Measurements from ENCODE around the gene IER5L.
A peak's percentile ranks its signal among the peaks of the same experiment; 100 is the strongest.
"Not testable (repeated sequence)": the region's sequence is repeated elsewhere in the genome, so short reads cannot be mapped to it uniquely, and the experiment has no call there.

IER5L gene

DNA sequence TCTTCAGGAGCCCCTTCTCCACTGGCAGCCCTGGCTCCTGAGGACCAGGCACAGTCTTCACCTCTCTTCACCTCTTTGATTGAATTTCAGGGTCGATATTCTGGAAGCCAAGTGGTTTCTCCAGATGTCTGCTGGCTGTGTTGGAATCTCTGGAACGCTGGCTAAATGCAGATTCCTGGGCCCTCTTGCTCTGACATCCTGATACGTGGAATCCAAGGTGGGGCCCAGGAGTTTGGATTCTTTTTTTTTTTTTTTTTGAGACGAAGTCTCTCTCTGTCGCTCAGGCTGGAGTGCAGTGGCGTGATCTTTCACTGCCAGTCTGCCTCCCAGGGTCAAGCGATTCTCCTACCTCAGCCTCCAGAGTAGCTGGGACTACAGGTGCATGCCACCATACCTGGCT, 26.8 kb upstream of the IER5L start:
- DNase-seq = no peak

DNA sequence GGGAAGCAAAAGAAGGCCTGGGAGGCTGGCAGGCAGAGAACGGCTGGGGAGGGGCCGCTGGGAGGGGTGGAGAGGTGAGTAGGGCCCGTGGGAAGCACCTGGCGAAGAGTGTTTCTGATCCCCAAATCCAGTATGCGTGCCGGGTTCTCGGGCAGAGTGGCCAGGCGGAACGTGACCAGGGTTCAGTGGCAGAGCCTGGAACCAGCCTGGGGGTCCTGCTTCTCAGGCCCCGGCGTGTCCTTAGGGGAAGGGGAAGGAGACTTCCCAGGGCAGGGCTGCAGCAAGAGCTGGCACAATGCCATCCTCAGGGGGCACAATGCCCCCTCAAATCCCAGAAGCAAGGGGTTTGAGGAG, 25.5 kb upstream of the IER5L start:
- DNase-seq = no peak

DNA sequence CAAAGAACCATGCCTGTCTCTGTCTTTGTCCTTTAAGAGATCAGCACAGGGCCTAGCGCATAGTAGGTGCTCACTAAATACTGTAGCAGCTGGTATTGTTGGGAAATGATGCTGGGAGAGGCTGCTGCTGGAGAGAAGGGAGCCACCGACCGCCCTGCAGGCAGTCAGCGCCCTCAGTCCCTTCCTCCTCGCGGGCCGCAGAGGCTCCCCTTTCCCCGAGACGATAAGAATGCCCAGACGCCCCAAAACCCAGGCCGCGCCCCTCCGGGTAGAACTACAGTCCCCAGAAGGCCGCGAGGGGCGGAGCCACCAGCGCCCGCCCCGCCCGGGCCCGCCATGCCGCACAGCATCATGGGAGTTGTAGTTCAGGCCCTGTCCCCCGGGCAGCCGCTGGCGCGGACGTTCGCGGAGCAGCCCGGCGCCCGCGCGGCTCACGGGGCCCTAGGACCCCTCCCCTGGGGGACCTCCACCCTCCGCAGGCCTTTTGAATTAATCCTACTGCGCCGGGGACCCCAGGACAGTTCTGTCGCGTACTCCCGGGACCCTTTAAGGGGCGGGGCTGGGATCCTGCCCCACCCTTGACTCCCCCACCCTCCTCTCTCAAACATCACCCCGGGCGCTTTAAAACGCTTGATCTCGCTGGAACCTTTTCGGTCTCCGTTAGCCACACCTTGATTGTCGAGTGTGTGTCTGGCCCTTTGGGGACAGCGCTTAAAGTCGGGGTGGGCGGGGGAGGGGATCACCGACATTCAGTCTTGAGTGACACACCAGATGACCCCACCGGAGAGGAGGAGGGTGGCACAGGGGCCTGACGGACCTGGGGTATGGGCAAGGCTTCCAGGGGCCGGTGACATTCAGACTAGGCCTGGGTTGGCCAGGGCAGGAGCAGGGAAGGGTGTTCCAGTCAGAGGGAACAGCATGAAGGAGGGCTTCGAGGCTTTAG, 24.8 kb upstream of the IER5L start:
- peak; percentile 97 for DNase-seq

DNA sequence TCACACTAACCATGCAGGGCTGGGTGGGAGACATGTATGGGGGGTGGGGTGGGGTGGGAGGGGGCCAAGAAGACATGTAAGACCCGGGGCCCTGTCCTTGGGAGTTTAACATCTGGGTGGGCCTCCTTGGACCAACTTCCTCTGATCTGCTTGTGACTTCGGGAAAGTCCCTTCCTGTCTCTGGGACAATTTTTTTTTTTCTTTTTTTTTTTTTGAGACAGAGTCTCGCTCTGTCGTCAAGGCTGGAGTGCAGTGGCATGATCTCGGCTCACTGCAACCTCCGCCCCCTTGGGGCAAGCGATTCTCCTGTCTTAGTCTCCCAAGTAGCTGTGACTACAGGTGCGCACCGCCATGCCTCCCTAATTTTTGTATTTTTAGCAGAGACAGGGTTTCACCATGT, 23.8 kb upstream of the IER5L start:
- DNase-seq = no peak

DNA sequence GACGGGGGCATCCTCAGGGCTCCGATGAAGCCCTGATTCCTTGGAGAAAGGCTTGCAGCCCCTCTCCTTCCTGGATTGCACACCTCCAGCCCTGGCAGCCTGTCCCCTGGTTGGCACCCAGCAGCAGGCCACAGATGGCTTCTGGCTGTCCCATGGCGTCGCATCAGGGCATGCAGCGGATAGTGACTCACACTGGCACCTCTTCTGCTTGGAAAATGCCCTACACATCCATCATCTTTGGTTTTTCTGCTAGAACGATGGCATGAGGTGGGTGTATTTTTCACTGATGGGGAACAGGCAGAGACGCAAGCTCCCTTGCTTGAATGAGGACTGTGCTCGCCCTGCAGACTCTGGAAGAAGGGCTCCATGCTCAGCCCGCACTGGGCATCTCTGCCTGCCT, 23.2 kb upstream of the IER5L start:
- no peak for DNase-seq

DNA sequence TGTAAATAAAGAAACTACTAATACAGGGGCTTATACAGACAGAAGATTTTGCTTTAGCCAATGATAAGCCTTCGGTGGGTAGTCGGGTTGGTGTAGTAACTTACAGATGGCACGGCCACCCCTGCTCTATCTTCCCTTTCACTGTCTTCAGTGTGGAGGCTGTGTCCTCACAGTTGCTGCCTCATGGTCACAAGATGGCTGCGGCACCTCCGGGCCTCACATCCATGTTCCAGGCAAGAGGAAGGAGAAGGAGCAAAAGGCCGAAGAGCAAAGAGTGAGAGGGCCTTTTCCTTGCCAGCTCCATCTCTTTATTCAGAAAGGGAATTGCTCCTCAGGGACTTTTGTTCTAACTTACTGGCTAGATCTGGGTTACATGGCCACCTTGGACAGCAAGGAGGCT, 22.2 kb upstream of the IER5L start:
- no peak for DNase-seq

DNA sequence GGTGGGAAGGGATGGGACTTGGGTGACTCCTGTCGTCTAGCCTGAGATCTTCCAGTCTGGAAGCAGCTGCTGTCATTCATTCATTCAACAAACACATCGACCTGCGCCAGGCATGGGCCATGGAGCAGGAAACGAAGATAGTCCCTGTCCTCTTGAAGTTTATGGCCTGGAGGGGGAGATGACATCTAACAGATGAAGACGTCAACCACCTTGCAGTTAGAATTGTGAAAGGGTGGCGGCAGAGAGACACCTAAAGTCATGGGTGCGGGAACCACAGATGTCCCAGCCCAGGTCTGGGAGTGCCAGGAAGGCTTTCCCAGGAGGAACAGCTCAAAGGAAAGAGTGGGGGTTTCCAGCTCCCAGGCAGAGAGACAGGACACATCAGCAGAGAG, 21.0 kb upstream of the IER5L start:
- DNase-seq = no peak

DNA sequence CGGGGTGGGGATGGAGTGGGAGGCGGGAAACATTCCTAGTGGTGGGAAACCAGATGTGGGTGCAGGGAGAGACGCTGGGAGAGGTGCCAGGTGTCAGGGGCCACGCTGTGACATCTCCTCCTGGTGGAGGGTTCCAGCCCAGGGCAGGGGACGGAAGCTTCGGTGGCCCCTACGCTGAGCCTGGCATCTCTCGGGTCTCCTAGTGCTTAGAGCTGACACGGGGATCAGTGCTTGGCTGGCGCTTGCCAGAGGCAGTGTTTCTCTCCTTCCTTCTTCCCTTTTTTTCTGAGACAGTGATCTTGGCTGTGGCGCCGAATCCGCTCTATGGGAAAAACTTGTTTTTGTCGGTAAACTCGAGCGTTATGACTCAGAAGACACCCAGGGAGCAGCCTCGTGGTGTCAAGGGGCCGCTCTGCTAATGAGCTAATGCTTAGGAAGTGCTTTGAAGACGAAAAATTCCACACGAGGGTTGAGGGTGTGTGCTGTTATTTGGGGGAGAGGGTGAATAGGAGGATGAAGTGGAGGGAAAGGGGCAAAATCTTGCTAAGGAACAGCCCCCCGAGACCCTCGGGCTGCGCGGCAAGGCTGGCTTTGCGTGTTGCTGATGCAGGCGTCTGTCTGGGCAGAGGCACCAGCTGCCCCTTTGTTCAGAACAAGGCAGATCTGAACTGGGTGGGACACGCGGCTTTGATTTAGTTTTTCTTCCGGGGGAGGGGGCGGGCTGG, 20.4 kb upstream of the IER5L start:
- no peak for DNase-seq

DNA sequence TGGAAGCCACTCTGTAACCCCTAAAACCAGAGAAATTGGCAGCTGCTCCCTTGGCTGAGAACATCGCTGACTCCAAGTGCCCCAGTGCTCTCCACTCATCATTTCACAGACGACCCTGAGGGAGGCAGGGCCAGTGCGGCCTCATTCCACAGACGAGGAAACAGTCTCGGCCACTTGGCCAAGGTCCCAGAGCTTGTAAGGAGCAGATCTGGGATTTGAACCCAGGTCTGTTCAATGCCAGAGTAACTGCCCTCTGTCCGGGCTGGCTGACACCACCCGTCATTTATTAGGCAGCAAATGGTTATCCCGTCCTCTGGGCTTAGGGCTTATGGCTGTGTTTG, 19.9 kb upstream of the IER5L start:
- no peak for DNase-seq

DNA sequence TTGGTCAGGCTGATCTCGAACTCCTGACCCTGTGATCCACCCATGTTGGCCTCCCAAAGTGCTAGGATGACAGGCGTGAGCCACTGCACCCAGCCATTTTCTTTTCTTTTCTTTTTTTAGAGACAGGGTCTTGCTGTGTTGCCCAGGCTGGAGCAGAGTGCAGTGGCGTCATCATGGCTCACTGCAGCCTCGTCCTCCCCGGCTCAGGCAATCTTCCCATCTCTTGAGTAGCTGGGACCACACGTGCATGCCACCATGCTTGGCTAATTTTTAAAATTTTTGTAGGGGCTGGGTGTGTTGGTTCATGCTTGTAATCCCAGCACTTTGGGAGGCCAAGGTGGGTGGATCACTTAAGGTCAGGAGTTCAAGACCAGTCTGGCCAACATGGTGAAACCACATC, 19.0 kb upstream of the IER5L start:
- not testable (repeated sequence) for DNase-seq

DNA sequence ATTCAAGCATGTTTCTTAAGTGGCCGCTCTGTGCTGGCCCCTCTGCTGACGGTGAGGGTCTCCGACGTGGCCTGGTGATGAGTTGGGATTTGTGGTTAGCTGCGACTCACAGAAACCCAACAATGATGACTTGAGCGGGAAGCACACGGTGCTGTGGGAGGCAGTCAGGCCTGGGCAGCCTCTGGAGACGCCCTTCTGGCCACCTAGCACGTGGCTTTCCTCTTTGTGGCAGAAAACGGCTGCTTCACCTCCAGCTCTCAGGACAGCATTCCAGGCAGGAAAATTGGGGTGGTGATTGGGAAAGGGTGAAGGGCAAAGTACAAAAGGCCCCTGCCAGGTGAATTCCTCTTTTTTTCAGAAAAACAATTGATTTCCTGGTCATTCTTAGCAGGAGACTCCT, 17.5 kb upstream of the IER5L start:
- DNase-seq = no peak

DNA sequence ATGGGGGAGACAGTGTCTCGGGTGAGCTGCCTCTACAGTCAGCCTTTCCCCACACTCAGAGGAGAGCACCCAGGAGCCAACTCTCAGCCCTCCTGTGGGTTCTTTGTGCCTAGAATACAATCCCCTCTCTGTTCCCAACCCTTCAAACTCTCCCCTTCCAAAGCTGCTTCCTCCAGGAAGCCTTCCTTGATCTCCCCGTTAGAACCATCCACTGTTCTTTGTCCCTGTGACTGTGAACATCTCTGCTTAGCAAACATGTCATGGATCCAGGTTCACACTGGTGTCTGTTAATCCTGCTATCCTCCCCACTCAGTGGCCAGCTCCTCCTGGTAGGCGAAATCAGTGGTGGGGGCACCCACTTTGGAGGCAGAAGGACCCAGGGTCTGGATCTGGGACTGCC, 16.2 kb upstream of the IER5L start:
- DNase-seq = no peak

DNA sequence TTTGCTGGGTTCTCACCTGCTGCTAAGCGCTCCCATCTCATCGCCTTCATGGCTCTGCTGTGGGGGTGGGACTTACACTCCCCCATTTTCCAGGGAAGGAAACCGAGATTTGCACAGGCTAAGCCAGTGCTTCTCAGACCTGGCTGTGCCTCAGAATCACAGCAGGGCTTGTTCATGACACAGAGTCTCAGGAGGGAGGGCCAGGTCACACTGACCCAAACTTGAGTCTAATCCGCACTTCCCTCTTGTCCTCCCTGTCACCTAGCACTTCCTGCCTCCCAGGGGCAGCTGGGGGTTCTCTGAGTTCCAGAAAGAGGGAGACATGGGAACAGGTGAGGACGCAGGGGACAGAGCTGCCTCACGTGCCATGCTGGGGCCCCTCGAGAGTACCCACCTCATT, 15.6 kb upstream of the IER5L start:
- DNase-seq = no peak

DNA sequence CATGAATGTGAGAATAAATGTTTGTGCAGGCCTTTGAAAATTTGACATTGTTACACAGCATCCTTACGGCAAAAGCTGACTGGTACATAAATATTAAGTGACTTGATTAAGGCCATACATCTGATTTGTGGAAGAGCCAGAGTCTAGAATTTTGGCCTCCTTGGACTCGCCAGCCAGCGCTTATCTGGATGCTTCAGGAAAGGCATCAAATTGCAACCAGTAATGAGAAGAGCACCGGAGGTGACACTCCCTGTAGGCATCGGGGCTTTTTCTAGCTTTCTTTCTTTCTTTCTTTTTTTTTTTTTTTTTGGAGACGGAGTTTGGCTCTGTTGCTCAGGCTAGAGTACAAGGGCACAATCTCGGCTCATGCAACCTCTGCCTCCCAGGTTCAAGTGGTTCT, 13.2 kb upstream of the IER5L start:
- no peak for DNase-seq

DNA sequence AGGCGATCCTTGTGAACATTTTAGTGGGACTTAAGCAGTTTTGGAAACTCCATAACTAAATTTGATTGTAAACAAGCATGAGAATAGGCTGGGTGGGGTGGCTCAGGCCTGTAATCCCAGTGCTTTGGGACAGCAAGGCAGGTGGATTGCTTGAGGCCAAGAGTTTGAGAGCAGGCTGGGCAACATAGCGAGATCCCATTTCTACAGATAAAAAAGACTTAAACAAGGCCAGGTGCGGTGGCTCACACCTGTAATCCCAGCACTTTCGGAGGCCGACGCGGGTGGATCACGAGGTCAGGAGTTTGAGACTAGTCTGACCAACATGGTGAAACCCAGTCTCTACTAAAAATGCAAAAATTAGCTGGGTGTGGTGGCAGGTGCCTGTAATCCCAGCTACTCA, 11.9 kb upstream of the IER5L start:
- DNase-seq = not testable (repeated sequence)

DNA sequence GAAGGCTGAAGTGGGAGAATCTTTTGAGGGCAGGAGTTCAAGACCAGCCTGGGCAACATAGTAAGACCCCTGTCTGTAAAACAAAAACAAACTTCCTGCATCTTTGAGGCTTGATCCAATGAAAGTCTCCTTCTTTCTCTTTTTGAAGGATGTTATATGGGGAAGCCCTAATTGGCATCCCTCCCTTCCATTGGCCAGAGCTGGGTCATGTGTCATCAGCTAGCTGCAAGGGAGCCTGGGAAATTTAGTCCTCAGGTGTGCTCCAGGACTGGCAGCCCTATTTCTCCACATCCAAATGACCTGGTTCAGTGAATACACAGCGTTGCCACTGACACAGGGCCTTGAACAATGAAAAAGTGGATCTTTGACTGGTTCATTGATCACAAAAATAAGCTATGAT, 9.0 kb upstream of the IER5L start:
- no peak for DNase-seq

DNA sequence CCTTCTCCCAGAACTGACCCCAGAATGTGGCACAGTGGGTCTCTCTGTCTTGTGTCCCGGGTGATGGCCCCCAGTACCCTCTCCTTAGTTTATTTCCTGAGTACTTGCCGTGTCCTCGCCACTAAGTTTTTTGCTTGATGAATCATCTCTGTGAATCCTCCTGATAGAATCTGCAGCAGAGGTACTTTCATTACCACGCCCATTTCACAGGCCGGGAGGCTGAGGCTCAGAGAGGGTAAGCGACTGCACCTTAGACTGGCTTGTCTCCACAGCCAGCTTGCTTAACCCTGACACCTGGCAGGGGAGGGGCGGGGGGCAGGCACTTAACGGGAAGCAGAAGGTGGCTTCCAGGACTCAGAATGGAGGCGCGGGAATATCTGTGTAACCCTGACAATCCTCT, 7.9 kb upstream of the IER5L start:
- DNase-seq = no peak

DNA sequence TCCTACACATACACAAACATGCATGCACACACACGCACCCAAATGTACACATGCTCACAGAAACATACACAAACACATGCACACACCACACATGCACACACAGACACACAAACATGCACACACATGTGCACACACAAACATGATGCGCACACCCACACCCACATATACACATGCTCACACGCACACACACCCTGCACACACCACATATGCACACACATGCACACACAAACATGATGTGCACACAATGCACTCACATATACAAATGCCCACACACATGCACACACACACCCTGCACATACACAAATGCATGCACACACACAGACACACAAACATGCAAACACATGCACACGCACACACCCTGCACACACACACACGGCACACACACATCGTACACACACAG, 7.3 kb upstream of the IER5L start:
- DNase-seq = no peak

DNA sequence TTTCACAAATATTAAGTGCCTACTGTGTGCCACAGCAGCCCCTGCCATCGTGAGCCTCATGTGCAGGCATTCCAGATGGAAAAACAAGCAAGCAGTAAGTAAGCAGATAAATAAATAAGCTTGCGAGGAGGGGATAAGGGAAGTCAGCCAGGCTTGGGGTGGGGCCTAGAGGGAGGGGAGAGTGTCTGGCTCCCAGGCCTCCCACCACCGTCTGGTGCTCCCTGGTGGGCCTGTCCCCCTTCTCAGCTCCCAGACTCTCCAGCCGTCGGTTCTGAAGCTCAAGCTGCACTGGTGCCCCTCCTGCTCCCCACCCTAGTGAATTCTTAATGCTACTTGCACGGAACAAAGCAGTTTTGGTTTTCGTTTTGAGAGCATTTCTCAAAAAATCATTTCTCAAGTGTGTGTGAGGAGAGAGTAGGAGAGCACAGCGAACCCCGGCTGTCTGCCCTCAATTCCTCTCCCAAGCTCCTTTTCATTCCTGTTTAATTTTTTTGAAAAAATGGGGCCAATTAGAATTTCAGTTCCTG, 6.6 kb upstream of the IER5L start:
- no peak for DNase-seq

DNA sequence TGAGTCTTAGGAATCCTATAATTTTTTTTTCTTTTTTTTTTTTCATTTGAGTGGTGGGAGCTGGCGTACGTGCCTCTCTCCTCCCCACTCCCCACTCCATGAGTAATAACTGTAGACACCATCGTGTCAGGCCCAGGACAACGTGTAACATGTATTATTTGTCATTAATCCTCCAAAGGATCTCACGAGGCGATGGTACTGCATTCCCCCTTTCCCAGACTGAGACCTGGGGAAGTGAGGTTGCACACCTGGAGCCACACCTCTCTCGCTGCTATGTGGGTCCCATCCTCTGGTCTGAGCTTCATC, 6.1 kb upstream of the IER5L start:
- DNase-seq = no peak

DNA sequence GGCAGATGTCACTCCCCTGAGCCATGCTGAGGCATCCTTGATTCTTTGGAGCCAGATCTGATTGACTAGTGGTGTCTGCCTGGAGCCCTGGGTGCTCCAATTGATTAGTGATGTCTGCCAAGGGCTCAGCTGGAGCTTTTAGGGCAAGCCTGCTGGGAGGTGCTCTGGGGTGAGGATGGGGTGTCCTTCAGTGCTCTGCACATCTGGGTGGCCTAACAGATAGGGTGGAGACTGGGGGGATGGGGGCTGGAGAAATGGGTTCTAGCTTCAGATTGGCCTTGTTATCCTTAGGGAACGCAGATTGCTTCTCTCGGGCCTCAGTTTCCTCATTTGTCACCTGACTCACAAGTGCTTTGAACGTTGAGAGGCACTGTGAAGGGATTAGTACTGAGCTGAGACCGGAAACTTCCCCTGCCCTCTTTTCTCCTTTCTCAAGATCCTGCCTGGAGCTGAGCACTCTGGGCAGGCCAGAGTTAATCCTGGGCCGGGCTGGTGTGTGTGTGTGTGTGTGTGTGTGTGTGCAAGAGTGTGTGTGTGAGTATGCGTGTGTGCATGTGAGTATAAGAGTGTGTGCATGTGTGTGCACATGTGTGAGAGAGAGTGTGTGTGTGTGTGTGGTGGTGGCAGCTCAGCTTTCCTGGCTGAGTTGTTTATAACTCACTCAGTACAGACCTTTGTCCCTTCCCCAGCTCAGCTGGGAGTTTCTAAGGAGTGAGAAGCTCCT, 5.6 kb upstream of the IER5L start:
- no peak for DNase-seq

DNA sequence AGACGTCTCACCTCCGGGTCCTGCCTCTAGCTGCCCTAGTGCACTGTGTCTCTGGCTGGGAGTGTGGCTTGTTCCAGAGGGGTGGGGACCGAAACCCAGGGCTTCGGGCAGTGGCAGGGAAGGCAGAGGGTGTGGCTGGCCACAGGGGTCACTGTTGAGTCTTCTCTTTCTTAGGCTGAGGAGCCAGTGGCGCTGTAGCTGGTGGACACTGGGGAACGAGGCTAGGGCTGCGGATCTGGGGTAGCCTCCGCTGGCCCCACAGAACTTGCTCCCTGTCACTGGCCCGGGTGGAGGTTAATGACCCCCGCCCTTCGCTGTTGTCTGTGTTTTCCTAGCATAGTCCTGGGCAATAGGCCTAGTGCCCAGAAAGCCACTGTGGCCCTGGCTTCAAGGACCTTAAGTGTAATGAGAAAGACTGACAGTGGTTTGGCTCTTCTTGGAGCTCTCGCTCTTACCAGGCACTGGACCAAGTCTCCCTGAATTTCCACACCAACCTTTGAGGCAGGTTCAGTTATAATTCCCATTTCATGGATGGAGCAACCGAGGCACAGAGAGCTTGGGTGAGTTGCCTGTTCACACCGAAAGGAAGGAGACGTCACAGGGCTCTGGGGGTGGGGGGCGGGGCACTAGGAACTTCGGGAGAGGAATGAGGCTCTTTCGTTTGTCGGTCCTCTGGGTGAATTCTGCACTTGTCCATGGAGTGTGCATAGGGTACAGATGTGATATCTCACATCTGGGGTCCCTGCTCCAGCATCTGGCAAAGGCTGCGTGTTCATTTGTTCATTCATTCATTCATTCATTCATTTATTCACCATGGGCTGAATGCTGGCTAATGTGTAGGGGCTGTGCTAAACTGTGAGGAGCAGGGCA, 4.8 kb upstream of the IER5L start:
- DNase-seq = no peak

Data from right kidney (tissue), 1 donor.